HG02852 (cell line): Measurements from ENCODE around the gene STK17B.
"Not testable (repeated sequence)": the region's sequence is repeated elsewhere in the genome, so short reads cannot be mapped to it uniquely, and the experiment has no call there.

Experiments
- ATAC-seq: cut with Tn5 transposase; IDR thresholded peaks from one replicate; pipeline ENCODE4 v1.9.1; 2021; ENCODE audit warnings: mild to moderate bottlenecking, moderate library complexity; ENCODE audit not compliant: unreplicated experiment

STK17B gene

DNA sequence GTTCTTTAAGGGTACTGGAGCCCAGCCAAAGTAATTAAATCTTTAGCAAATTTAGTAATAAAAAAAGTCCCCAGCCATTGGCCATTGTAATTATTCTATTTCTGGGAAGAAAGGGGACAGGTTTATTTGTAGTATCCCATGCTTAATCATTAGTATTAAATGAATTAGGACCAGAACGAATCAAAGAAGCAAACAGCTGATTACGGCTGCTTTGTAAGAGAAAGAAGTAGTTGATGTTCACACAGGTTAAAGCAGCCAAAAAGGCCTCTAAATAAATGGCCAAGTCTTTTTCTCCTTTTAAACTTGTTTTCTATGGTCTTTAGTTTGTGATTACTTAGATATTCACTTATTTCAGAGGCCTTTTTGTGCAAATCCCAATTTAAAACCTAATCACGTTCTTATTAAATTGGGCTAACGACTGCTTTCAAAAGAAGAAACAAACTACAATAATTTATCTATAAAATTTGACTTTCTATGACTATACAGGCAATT, 54.1 kb downstream of the STK17B start:
- ATAC-seq: no peak

DNA sequence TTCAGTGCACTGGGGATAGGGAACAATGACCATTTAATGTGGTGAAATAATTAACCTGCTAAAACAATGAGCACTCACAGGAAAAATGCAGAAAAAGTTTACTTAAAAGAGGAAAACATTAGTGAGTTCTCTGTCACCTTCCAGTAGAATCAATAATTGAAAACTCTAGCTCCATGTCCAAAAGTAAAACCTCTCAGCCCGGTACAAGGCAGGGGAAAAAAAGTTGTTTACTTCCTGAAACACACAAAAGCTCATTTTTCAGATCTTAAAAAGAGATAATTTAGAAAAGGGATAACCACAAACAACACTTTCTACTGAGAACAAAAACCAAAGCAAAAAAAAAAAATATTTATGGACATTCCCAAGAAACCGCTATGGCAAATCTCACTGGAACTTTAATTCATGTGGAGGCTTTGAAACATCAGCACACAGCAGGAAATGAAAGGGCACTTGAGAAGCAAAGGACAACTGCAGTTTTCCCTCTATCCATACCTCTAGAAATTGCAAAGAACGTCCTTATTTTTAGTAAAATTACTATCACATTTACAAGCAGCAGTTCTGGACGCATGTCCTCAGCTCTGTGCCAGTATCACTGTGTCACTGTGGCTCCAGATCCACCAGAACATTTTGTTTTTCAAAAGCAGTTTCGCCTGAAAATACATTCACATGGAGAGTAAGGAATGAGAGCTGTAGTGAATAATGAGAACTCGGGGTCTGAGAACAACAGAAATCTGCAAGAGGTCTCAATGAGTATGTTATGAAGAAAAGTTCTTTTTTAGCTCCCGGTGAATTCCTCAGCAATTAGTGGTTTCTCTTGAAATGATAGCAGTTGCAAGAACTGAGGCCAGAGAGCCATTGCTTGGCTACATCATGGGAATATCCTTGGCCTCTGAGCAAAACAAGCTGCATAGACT, 58.1 kb downstream of the STK17B start:
- no peak for ATAC-seq

DNA sequence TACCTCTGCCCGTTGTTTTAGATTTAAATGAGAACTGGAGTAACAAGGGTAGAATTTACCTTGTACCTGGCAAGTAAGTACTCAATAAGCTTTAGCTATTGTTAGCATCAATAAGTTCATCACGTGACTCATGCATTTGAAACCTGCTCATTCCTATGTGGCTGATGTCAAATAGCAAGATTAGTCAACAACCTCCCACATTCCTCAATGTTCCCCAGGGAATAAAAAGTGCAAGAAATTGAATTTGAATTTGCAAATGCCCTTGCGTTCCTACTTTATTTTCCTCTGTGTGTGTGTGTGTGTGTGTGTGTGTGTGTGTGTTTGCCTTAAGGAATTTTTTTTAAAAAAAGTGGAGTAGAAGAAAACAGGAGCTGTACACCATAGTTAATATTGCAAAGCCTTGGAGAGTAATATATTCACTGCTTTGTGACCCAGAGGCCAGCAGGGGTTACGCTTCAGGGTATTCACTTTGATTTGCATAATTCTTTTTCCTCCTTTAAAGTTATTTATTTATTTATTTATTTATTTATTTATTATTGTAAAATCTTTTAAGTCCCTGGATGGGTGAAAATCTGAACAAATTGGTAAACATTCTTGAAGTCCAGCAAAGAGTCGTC, 58.9 kb downstream of the STK17B start:
- ATAC-seq: no peak

DNA sequence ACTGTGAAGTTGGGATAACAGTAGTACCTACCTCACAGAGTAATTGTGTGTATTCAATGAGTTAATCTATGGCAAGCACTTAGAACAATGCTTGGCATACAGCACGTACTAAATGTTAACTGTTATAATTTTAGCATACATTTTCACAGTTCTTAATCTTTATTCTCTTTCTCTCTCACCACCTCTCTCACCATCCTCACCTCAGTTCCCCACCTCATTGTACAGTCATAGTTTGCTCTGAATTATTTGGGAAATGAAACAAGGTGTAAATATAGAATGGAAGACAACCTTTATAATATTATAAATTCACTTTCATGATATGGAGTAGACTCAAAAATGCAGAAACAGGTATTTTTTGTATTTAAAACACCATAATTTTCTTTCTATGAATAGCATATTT, 62.8 kb downstream of the STK17B start:
- ATAC-seq: no peak

DNA sequence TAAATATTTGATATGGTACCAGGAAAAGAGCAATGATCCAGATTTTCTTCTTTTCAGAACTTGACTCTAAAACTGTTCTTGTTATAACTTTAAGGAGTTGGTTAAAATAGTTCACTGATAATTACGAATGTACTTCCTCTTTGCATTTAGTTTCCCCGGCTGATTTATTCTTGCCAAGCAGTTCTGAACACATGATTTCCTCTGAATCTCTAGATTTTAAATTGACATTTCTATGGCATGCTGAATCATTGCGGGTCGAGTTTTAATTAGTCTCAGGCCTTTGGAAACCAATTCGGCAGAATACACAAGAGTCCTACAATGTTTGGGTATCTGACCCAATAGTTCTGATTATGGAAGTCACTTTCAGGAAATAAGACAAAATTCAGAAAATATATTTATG, 65.4 kb downstream of the STK17B start:
- no peak for ATAC-seq

DNA sequence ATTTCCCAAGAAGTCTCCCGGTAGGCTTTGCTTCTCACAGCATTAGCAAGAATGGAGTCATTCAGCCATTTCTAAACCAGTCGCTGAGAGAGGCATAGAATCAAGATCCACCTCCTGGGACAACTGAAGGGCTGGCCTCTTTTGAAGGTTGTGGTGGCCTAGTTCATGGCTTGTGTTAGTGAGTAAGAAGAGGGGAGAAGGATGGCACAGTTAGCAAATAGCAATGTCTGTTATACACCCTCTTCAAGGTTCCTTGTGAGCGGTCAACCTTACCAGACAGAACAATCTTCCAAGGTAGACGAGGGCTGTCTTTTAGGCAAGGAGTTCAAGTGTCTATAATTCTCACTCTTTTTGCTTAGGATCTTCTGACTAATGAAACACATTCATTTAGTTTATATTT, 67.3 kb downstream of the STK17B start:
- ATAC-seq: no peak

DNA sequence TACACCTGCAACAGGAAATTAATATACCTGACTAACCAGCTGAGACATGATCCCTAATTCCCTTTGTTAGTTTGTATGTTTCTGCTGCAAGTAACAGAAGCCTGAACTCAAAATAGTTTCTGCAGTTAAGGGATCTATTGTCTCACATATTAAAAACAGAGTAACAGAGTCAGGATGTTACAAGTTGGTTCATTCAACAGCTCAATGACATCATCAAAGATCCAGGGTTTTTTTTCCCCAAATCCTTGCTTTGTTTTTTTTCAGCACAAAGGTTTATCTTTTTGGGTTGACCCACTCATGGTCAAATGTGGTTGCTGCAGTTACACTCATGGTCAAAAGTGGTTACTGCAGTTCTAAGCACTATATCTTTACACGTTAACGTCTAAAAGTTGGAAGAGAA, 67.8 kb downstream of the STK17B start:
- ATAC-seq: no peak

DNA sequence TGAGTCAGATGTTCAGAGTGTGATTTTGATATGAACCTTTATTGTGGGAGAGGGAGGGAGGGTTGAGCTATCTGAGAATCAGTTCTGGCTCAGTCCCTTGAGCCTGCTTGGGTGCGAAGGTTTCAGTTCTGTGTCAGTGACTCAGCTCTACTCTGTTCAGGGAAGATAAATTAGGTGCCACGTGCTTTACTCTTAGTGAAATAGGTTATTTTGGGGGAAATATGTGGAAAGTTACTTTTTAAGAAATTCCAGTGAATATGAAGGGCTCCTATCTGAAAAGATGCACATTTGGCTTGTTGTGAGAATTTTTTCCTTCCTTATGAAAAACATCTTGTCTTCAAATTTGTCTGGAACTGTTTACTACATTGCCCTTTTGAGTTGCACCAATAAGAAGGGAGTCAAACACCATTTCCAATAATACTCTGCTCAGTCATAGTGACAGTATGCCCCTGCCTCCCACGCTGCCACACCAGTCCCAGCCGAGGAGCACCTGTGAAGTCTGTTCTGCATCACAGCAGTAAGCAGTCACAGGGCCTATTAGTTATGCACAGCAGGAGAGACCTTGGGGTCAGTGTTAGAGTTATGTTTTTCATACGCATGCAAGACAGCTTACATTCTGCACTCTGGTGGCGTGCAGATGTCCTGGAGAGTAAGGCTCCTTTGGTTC, 69.9 kb downstream of the STK17B start:
- peak; percentile 94 for ATAC-seq

DNA sequence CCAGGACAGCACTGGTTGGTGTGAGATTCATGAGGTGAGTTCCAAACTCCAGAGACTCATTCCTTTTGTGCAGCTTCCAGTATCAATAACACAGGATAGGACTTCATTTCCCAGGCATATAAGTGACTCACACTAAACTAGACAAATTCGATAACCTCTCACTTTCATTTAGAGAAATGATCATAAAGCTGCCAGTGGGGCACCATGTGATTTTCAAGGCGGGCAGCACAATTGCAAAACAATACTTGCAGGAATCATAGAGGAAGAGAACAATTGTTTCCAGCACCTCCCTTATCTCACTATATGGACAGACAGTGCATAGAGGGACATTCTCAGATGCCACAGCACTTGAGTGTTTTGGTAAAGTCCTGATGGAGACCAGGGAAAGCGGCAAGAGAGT, 71.5 kb downstream of the STK17B start:
- no peak for ATAC-seq

DNA sequence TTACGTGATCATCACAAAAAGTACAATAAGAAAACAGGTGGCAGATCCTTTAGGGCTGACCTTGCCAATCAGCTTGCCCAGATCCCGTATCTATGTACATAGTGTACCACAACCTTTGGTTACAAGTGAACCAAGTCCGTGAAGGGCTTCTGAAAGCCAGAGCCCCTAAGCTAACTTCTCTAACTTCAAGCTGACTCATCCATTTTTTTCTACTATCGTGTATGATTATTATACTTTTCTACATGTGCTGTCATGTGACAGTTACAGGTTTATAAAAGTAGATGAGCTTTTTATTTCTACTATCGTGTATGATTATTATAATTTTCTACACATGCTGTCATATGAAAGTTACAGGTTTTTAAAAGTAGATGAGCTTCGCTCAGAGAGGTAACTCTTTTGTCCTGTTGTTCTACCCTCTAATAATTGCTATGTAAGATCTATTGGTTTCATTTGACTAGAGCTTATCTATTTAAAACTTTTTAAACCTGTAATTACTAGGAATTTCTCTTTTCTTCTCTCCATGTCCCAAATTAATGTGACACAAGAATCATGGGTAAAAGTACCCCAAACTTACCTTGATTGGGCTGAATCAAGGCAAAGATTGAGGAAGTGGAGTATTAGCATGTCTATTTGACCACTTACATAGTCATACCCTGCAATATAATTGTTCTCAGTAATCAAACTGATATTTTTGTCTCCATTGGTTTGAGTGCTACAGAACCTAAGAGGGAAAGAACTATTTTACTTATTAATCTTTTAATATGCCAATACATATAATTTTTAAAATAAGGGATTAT, 73.3 kb downstream of the STK17B start:
- no peak for ATAC-seq

DNA sequence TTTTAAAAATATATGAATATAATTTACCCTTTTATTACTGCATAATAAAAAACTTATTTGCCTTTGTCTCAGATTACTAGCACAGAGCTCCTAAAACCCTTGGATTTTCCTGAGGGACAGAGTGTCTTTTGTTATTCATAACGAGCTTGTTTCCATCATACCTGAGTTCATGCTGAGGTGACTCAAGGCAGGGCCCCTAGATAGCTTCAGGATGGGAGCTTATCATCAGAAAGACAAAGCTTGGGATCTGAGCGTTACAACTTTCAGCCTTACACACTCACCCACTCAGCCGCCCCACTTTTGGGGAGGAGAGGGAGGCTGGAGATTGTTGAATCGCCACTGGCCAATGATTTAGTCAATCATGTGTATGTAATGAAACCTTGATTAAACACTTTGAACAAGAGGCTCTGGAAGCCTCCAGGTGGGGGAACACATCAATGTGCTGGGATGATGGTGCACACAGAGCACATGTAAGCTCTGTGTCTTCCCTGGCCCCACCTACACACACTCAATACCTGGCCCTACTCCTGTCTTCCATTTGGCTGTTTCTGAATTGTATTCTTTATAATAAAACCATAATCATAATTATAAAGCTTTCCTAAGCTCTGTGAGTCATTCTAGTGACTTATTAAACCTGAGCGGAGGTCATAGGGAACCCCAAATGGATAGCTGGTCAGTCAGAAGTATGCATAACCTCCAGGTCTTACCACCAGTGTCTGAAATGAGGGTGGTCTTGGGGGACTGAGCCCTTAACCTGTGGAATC, 74.2 kb downstream of the STK17B start:
- ATAC-seq: no peak

DNA sequence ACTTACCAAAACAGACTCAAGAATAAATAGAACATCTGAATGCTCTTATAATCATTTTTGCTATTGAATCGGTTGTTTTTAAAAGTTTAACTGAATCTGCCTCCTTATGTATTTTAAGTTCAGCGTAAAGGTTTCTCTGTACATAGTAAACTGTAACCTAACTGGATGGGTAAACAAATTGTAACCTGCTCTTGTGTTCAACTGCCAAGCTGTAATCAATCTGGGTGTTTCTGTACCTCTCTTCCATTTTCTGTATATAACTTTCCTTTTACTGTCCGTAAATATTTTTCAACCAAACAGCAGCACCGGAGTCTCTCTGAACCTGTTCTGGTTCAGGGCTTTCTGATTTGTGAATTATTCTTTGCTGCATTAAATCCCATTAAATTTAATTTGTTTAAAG, 75.1 kb downstream of the STK17B start:
- ATAC-seq: no peak

DNA sequence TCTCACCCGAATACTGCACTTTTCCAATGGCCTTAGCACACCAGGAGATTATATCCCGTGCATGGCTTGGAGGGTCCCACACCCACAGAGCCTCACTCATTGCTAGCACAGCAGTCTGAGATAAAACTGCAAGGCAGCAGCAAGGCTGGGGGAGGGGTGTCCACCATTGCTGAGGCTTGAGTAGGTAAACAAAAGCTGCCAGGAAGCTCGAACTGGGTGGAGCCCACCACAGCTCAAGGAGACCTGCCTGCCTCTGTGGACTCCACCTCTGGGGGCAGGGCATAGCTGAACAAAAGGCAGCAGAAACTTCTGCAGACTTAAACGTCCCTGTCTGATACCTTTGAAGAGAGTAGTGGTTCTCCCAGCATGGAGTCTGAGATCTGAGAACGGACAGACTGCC, 81.9 kb downstream of the STK17B start:
- not testable (repeated sequence) for ATAC-seq

DNA sequence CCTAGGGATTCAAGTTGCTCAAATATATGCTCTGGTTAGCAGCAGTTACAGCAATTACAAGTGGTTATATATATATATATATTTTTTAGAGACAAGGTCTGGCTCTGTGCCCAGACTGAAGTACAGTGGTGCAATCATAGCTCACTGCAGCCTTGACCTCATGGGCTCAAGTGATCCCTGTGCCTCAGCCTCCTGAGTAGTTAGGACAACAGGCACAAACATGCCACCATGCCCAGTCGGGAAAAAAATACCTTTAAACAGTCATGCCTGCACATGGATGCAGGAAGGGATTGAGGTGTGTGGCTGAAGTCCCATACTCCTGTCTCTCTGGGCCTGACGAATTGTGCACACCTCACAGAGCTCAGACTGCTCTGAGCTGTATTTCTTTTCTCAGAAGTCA, 83.2 kb downstream of the STK17B start:
- no peak for ATAC-seq

DNA sequence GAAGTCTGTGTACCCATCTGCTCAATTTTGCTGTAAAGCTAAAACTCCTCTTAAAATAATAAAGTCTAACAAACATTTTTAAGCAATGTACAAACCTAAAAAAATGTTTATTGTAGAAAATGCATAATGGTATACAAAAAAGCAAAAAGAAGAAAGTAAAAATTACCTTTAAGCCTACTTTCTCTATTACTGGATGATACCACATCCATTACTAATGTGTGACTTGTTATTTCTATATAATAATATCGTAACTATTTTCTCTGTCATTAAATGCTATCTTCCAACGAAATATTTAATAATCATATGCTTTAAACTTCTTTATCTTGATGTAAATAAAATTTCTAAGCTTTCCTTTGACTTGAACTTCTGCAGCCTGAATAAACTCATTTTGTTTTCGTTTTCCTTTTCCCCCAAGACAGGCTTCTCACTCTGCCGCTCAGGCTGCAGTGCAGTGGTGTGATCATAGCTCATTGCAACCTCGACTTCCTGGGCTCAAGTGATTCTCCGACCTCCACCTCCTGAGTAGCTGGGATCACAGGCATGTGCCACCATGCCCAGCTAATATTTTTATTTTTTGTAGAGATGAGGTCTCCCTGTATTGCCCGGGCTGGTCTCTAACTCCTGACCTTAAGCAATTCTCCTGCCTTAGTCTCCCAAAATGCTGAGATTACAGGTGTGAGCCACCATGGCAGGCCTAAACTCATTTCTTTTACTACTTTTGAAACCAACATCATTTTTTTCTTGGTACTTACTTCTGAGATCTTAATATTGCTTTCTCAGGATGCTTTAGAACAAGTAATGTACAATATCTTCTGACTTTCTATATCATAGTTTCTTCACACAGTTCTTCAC, 84.6 kb downstream of the STK17B start:
- peak; percentile 75 for ATAC-seq

DNA sequence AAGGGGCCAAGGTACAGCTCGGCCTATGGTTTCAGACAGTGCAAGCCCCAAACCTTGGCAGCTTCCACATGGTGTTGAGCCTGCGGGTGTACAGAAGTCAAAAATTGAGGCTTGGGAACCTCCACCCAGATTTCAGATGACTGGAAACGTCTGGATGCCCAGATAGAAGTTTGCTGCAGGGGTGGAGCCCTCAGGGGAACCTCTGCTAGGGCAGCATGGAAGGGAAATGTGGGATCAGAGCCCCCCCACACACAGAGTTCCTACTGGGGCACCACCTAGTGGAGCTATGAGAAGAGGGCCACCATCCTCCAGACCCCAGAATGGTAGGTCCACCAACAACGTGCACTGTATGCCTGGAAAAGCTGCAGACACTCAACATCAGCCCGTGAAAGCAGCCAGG, 87.8 kb downstream of the STK17B start:
- ATAC-seq: no peak
